GM23248 (cell line): Measurements from ENCODE around the gene RAD51B.

Source experiments
- EZH2 ChIP-seq: fragments of 200-600 bp; sonication (generic); IDR thresholded peaks from 2 replicates; pipeline ENCODE4 v1.6.1; 2018; ENCODE audit warnings: antibody characterized with exemption, mild to moderate bottlenecking; ENCODE audit not compliant: insufficient read depth, poor library complexity, severe bottlenecking
- EZH2phosphoT487 ChIP-seq: fragments of 200-600 bp; sonication (generic); IDR thresholded peaks from 2 replicates; pipeline ENCODE4 v1.6.1; 2018; ENCODE audit warnings: antibody characterized with exemption, moderate library complexity, mild to moderate bottlenecking, low read depth; ENCODE audit not compliant: insufficient read depth

- TF ChIP-seq EZH2 (no peak), EZH2phosphoT487 (no peak)
Measured at GRCh38 chr14:68530443-68530842, 710.9 kb downstream of the RAD51B start.
